Hepatocyte (in vitro differentiated cells): ENCODE results near the gene PCLAF.

Experiments used
- EZH2 ChIP-seq: fragments of 200-600 bp; sonication (generic); IDR thresholded peaks from 2 replicates; pipeline ENCODE4 v1.6.1; 2016; ENCODE audit warnings: antibody characterized with exemption, mild to moderate bottlenecking, borderline replicate concordance
- EZH2phosphoT487 ChIP-seq: fragments of 200-600 bp; sonication (generic); IDR thresholded peaks from one replicate; pipeline ENCODE4 v1.6.1; 2018; ENCODE audit warnings: antibody characterized with exemption, mild to moderate bottlenecking, low read depth, moderate library complexity; ENCODE audit not compliant: unreplicated experiment, severe bottlenecking
- TF ChIP-seq, protein P1 (sequence below): fragments of 200-600 bp; sonication (generic); IDR thresholded peaks from 2 replicates; pipeline ENCODE4 v1.5.1; 2016; ENCODE audit warnings: antibody characterized with exemption, mild to moderate bottlenecking; ENCODE audit not compliant: poor library complexity

DNA sequence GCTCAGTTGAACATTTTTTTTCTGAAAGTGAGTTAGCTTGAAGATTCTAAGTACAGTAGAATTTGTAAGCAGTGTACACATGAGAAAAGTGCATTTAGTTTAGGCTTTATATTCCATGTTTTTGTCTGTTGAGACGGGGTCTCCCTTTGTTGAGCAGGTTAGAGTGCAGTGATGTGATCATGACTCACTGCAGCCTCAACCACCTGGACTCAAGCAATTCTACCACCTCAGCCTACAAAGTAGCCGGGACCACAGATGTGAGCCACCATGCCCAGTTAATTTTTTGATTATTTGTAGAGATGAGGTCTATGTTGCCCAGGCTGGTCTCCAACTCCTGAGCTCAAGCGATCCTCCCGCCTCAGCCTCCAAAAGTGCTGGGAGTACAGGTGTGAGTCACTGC, 20.0 kb downstream of the PCLAF start:
- TF ChIP-seq, protein P1, sequence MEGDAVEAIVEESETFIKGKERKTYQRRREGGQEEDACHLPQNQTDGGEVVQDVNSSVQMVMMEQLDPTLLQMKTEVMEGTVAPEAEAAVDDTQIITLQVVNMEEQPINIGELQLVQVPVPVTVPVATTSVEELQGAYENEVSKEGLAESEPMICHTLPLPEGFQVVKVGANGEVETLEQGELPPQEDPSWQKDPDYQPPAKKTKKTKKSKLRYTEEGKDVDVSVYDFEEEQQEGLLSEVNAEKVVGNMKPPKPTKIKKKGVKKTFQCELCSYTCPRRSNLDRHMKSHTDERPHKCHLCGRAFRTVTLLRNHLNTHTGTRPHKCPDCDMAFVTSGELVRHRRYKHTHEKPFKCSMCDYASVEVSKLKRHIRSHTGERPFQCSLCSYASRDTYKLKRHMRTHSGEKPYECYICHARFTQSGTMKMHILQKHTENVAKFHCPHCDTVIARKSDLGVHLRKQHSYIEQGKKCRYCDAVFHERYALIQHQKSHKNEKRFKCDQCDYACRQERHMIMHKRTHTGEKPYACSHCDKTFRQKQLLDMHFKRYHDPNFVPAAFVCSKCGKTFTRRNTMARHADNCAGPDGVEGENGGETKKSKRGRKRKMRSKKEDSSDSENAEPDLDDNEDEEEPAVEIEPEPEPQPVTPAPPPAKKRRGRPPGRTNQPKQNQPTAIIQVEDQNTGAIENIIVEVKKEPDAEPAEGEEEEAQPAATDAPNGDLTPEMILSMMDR, result no peak
- TF ChIP-seq EZH2 (no peak), EZH2phosphoT487 (no peak)
